DLD1 (cell line): Measurements from ENCODE around the gene CNPY4.

Experiments
- in situ Hi-C: cut with HindIII; loops from 2 replicates; pipeline ENCODE4 v1.10.0; 2017; ENCODE audit warnings: low sequenced_read_pairs

The CNPY4 gene, protein sequence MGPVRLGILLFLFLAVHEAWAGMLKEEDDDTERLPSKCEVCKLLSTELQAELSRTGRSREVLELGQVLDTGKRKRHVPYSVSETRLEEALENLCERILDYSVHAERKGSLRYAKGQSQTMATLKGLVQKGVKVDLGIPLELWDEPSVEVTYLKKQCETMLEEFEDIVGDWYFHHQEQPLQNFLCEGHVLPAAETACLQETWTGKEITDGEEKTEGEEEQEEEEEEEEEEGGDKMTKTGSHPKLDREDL

DNA sequence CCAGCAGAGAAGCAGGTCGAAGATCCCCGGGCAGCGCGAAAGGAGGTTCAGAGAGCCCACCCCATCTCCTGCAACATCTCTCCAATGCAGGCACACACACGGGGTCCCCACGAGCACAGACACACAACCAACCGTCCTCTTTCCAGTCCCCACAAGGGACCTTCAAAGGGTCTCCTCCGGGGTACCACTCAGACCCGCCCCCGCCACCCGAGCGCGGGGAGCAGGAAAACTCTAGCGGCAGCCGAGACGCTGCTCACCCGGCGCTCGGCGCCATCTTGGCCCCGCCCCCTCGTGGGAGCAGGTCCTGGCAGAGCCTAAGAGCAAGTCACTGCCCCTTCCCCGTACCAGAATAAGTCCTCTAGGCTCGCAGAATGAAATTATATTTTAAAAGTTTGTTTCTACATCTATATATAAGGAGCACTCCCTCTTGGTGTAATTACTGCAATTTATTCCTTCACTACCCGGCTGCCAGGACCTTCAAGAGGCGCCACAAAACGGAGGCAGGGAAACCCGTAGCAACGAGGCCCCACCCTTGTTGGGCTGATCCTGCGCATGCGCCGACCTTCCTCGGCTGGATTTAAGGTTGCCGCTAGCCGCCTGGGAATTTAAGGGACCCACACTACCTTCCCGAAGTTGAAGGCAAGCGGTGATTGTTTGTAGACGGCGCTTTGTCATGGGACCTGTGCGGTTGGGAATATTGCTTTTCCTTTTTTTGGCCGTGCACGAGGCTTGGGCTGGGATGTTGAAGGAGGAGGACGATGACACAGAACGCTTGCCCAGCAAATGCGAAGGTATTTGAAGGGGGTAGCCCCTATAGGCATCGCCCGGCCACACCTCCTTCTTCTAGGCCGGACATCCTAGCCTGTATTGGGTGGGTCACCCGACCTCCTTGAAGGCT lies at the start of gene CNPY4, which contains the start of gene TAF6:
CNPY4 (plus strand) TSS at position 563 of the 898 bp plus-strand sequence; CDS start at position 674, 111 bp downstream.
TAF6 (minus strand) TSS at position 287 of the 898 bp plus-strand sequence. CDS start 5,149 bp downstream, outside the sequence.
- in situ Hi-C loops = no loop called here

DNA sequence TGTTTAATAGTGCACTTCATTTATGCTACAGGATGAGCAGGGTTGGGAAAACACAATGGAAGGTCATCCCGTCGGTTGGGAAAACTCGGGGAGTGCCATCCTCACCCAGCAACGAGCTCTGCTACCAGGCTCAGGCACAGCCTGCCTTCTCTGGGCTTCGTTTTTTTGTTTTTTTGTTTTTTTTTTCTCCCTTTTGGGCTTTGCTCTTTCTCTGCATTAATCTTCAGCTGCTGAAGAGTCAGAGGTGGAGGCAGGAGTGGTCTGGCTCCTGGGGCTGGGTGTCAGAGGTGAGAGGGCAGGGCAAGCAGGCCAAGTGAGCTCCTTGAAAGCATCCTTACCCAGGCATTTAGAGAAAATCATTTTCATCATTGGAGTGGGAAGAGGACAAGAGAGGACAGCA lies 49.4 kb upstream of the CNPY4 start:
- in situ Hi-C loops = no loop called here

DNA sequence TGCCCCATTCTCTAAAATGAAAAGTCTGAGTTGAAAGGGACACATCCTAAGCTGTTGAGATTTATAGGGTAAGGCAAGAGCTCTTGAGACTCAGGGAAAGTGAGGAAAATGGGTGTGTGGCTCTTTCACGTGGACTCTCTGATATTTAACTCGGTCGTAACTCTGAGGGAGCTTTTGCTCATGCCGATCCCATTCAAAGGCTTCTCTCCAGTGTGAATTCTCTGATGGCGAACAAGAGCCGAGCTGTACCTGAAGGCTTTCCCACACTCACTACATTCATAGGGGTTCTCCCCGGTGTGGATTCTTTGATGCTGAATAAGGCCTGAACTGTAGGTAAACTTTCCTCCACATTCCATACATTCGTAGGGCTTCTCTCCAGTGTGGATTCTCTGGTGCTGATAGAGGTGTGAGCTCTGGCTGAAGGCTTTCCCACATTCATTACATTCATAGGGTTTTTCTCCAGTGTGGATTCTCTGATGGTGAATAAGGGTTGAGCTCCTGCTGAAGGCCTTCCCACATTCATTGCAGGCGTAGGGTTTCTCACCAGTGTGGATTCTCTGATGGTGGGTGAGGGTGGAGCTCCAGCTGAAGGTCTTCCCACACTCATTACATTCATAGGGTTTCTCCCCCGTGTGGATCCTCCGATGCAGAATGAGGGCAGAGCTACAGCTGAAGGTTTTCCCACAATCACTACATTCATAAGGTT lies 48.3 kb upstream of the CNPY4 start:
- in situ Hi-C loops = no loop called here

DNA sequence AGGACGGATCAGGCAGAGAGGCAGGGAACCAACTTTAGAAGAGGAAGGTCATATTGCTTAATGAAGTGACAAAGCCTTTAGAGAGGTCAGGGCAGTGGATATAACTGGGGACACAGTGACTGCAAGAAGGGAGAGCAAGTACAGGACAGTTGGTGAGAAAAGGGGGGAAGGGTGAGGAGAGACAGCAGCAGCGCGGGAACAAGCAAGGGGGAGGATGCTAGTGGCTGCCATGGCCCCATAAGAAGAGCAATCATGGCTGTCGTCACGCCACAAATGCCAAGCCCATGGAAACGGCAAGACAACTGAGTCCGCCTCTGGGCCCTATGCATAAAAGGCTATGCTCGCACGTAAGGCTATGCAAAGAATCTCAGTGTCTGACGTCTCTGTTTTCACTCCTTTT lies 47.0 kb upstream of the CNPY4 start:
- in situ Hi-C loops = no loop called here

DNA sequence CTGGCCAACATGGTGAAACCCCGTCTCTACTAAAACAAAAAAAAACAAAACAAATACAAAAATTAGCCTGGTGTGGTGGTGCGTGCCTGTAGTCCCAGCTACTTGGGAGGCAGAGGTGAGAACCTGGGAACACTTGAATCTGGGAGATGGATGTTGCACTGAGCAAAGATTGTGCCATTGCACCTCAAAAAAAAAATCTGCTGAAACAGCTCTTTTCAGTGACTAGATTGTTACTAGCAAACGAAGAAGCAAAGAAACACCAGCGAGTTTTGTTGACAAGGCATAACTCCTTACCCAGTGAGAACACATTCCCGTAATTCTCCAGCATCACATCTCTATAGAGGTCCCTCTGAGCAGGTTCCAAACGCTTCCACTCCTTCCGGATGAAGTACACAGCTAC lies 44.6 kb upstream of the CNPY4 start:
- in situ Hi-C loops = no loop called here

DNA sequence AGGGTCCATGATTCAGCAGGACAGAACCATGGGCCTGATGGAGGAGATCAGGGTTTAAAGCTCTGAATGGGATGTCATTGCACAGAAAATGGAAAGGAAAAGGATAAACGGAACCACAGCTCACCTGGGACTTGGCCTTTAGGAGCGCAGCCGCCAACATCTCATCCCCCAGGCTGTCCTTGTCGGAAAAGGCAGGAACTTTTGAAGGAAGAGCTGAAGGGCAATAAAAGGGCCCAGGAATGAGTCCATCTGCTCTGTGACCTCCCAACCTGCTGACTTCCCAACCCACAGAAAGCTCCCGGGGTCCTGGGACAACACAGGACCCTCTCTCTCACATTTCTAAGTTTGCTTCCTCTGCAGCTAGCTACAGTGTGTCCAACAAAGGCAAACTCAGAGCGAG lies 44.0 kb upstream of the CNPY4 start:
- in situ Hi-C loops = no loop called here

DNA sequence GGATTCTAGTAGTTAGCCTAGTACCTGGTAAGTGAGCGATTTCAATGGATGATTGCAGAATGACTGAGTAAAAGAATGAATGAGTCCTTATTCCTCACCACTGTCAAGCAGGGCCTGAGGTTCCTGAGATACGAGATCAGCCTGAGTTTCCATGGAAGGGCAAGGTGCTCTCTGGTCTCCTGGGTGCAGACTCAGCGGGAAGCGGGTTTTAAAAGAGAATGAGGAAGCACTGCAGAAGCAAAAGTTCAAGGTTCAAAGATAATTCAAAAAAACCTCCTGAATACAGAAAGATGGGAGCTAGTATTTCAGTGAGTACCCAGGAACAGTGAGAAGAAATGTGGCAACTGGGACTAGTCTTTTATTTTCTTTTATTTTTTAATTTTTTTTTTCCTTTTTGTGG lies 42.2 kb upstream of the CNPY4 start:
- in situ Hi-C loops = no loop called here

DNA sequence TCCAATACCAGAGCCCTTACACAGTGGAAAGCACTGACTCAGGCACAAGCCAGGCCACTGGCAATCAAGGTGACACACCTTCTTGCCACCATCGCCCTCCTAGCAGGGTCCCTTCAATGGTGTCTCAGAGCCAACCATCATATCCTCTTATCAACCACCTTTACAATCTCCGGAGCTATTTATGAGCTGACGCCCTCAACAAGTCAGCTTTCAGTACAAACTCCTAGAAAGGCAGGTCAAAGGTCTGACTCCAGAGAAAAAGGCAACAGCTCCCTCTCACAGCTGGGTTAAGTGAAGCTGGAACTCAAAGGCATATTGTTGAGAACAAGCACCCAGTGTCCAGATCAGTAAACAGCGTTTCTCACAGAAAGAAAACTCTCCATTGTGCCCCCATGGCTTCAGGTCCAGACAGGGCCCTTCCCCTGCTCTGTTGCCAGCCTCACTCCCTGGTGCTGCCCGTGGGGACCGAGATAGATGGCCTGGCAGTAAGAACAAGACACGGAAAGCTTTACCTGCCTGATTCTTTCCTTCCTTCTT lies 40.3 kb upstream of the CNPY4 start:
- in situ Hi-C loops = no loop called here

DNA sequence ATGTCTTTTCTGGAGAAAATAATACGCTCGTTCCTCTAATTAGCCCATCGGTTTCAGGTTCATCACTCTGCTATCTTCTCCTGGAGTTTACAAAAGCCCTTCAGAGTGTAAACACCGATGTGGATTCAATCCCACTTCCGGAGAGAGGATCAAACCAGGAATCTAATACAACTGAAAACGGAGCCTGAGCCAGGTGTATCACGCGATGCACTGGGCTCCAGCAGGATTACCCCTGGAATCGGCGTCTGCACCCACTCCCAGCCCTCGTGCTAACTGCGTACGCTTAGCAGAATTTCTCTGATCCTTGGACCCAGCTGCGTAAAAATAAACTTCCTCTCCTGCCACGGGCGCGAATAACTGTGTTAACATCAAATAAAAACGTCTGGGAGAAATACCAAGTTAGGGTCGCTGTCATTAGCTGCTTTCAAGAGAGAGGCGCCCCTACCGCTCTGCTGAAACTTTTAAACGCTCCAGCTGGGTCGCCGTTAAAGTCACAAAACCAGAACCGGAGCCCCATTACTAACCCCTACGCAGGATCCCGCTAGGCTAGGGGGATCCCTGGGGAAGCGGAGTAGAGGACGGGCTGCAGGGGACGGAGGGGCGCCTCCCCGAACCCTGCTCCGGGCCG lies 38.4 kb upstream of the CNPY4 start:
- in situ Hi-C loops = no loop called here

DNA sequence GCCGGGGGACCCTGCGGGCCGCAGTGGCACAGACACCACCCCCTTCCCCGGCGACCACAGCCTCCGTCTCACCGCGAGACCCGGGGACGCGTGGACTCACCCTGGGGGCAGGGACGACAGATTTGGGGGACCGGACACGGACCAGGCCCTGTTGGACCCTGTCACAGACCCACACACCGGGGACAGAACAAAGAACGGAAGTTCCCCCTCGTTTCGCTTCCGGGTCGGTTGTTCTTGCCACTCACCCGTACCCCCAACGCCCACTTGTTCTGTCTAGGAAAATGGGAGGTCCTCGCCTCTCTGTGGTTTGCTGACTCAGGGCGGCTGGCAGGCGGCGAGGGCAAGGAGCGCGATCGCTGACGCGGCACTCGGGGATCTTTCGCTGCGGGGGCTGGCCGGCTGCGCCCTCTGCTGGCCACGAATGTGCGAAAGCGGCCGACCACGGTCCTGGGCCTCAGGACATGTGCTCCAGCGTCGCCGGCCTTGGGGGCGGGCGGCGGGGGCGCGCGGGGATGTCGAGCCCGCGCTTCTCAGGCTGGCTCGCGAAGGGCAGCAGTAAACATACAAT lies 37.8 kb upstream of the CNPY4 start, which contains the start of gene ZNF3:
ZNF3 (minus strand) TSS at position 189 of the 568 bp plus-strand sequence. CDS start 4,366 bp downstream, outside the sequence.
- in situ Hi-C loops = no loop called here

DNA sequence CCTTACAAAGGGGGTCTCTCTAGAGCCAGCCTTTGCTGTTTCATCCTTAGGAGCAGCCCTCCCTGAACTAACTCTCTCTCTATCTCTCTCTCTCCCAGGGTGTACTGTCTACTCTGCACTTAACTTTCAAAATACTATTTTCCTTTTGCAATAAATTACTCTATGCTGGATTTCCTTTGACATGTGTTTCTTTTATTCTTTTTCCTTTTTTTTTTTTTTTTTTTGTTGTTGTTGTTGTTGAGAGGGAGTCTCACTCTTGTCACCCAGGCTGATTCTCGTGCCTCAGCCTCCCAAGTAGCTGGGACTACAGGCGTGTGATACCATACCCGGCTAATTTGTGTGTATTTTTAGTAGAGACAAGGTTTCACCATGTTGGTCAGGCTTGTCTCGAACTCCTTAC lies 36.5 kb upstream of the CNPY4 start:
- in situ Hi-C loops = no loop called here

DNA sequence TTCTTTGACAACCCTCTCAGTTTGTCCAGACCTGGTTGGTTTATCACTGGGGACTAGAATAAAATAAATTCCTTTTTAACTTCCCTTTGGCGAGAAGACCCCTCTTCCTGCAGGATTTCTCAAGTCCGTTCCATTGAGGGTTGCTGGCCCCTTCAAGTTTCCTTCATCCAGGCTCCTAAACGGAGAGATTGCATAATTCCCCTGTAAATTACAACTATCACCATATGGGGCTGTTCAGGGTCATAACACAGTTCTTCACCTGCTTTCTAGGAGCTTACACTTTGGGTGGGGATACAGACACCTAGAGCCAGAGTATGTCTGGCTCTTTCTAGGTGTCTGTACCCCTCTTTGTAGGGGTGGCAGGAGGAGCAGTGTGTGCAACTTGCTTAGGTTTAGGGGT lies 33.9 kb upstream of the CNPY4 start:
- in situ Hi-C loops = no loop called here

DNA sequence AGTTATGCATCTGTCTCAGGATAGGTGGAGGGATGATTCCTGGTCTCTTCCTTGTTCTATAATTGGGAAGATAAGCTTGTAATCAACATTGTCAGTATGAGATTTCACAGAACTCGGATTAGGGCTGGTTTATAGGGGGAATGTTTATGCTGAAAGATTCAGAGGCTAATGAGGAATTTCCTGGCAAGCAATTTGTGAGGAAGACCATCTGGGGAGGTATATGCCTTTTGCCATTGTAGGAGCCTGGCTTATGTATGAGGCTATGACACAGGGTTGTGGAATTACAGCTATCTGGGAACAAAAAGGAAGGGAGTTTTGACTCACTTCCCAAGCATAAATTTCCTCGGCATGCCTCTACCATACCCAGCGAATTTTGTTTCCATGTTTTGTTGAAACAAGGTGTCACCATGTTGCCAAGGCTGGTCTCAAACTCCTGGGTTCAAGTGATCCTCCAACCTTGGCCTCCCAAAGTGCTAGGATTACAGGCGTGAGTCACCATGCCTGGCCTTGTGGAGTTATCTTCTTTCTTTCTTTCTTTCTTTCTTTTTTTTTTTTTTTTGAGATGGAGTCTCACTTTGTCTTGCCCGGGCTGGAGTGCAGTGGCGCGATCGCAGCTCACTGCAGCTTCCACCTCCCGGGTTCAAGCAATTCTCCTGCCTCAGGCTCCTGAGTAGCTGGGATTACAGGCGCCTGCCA lies 32.2 kb upstream of the CNPY4 start:
- in situ Hi-C loops = no loop called here

DNA sequence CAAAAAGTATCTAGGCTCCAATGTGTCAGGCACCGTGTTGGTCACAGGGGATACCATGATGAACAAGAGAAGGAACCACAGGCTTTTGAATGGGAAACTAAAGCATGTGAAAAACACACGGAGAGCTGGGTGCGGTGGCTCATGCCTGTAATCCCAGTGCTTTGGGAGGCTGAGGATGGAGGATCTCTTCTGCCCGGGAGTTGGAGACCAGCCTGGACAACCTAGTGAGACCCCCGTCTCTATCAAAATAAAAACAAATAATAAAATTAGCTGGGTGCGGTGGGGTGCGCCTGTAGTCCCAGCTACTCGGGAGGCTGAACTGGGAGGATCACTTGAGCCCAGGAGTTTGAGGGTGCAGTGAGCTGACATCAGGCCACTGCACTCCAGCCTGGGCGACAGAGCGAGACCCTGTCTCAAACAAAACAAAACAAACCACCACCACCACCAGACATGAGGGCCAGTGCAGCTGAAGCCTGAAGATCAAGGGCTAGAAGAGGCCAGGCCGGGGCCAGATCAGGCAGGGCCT lies 31.3 kb upstream of the CNPY4 start:
- in situ Hi-C loops = no loop called here

DNA sequence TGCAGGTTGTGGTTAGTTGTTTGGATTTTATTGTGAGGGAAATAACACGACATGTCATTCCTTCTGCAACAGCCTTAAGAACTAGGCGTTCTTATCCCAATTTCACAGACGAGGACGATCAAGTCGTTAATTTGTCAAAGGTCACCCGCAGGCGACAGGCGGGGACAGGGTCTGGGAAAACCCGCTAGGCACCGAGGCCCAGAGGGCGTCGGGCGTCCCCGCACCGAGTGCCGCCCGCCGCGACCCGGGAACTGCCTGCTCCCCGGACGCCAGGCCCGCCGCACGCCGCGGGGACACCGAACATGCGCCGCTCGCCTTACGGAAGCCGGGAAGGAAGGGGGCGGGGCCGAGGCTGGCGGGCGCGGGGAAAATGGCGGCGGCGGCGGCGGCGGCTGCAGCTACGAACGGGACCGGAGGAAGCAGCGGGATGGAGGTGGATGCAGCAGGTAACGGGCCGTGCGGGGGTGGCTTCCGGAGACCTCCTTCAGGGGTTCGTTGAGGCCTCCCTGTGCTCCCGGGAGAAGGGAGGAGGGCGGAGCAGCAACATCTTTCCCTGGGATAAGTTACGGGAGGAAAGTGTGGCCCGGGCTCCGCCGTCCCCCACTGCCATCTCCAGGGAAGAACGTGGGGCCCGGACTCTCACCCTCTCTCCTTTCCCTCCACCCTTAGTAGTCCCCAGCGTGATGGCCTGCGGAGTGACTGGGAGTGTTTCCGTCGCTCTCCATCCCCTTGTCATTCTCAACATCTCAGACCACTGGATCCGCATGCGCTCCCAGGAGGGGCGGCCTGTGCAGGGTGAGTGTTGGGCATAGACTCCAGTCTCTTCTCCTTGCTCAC lies 30.6 kb upstream of the CNPY4 start, which contains the start of gene COPS6:
COPS6 (plus strand) TSS at position 349 of the 837 bp plus-strand sequence; CDS start at position 371, 22 bp downstream.
- in situ Hi-C loops = no loop called here

DNA sequence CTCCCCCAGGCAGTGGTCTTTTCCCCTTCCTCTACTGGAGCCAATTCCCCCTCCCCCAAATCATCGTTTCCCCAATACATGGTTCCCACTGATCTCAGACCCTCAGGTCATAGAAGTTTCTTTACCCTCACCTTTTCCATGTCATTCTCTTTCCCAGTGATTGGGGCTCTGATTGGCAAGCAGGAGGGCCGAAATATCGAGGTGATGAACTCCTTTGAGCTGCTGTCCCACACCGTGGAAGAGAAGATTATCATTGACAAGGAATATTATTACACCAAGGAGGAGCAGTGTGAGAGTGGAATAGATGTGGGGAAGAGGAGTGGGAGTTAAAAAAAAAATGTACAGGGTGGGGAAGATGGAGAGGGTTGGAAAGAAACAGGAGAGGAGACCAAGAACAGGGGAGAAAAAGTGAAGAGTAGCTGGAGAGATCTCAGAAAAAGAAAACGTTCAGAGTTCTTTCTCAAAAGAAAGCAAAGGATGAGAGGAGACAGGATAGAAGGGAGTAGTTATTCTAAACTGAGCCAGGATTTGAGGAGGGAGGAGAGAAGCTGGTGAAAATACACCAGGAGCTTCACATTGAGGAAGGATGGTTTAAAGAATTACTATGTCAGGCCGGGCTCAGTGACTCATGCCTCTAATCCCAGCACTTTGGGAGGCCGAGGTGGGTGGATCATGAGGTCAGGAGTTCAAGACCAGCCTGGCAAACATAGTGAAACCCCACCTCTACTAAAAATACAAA lies 29.8 kb upstream of the CNPY4 start:
- in situ Hi-C loops = no loop called here

DNA sequence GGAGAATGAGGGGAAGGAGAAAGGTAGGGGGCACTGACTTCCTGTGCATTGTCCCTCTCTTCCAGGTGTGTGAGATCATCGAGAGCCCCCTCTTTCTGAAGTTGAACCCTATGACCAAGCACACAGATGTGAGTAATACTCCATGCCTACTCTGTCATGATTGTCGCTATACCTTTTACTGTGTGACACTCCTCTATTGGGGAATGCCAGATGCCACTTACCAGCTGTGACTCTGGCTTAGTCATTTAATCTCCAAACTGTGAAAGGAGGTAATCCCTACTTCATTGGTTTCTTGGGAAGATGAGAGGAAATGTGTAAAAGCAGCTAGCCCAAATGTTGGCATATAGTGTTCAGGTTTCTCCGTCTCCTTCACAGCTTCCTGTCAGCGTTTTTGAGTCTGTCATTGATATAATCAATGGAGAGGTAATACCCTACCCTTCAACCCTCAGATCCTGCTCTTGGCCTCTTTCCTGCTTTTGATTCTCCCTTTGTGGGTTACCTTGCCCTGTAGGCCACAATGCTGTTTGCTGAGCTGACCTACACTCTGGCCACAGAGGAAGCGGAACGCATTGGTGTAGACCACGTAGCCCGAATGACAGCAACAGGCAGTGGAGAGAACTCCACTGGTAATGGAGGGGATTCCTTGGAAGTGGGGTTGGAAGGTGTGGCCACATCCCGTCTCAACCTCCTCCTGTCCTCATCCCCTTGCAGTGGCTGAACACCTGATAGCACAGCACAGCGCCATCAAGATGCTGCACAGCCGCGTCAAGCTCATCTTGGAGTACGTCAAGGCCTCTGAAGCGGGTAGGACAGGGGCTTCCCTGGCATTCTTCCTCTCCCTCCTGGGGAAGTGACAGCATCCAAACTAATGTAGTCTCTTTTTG lies 28.7 kb upstream of the CNPY4 start:
- in situ Hi-C loops = no loop called here
